Chondrocyte (in vitro differentiated cells): Measurements from ENCODE around the gene UBQLN2. TPM values are rescaled to one million over a fixed set of nuclear protein-coding genes. Genes with fewer than 3 reads are reported as not detected.
"Not testable (repeated sequence)": the region's sequence is repeated elsewhere in the genome, so short reads cannot be mapped to it uniquely, and the experiment has no call there.

ENCODE experiments used
- DNase-seq: peaks from one replicate; pipeline ENCODE4 v3.0.0; 2021; ENCODE audit warnings: mixed read lengths, low spot score
- H3K27ac Mint-ChIP-seq: one replicate; pipeline ENCODE4 v1.8.0; 2021; ENCODE audit warnings: mild to moderate bottlenecking, moderate library complexity, mixed read lengths; ENCODE audit not compliant: unreplicated experiment
- H3K27me3 Mint-ChIP-seq: 2 replicates; pipeline ENCODE4 v1.8.0; 2021; ENCODE audit warnings: low read depth, mixed read lengths
- H3K36me3 Mint-ChIP-seq: 2 replicates; pipeline ENCODE4 v1.8.0; 2021; ENCODE audit warnings: low read depth, mixed read lengths
- H3K4me1 Mint-ChIP-seq: 2 replicates; pipeline ENCODE4 v1.8.0; 2021; ENCODE audit warnings: low read depth, mild to moderate bottlenecking, mixed read lengths
- H3K4me3 Mint-ChIP-seq: one replicate; pipeline ENCODE4 v1.8.0; 2021; ENCODE audit warnings: mild to moderate bottlenecking, moderate library complexity, mixed read lengths; ENCODE audit not compliant: unreplicated experiment
- H3K9me3 Mint-ChIP-seq: 2 replicates; pipeline ENCODE4 v1.8.0; 2021; ENCODE audit warnings: low read depth, mixed read lengths
- CTCF ChIP-seq: fragments of 200-600 bp; sonication (generic); IDR thresholded peaks from 2 replicates; pipeline ENCODE4 v1.5.0; 2021; ENCODE audit warnings: antibody characterized with exemption, mild to moderate bottlenecking, moderate library complexity
- total RNA-seq: library from RNA; stranded (reverse); gene quantifications from 3 replicates; pipeline ENCODE4 v1.2.1, GENCODE V29; 2021

Gene UBQLN2
- total RNA-seq, 1 donor from 2014 or later: 35.9 TPM

GRCh38 chrX:56569378-56570057 lies 6.1 kb downstream of the UBQLN2 start:
- no peak overlapping the region for H3K27ac Mint-ChIP-seq
- peaks cover 34% of the 10 kb centered on the region for H3K4me1 Mint-ChIP-seq
- no peaks in the 10 kb centered on the region for H3K27me3 Mint-ChIP-seq
- no peak for TF ChIP-seq CTCF
- H3K4me3 Mint-ChIP-seq: no peak overlapping the region
- no peaks in the 10 kb centered on the region for H3K36me3 Mint-ChIP-seq
- DNase-seq: no peak
- peaks cover 4% of the 10 kb centered on the region for H3K9me3 Mint-ChIP-seq

GRCh38 chrX:56572975-56573374 lies 9.5 kb downstream of the UBQLN2 start:
- H3K9me3 Mint-ChIP-seq: peaks cover 18% of the 10 kb centered on the region
- H3K27me3 Mint-ChIP-seq: no peaks in the 10 kb centered on the region
- no peak for DNase-seq
- no peaks in the 10 kb centered on the region for H3K36me3 Mint-ChIP-seq
- H3K4me3 Mint-ChIP-seq: no peak overlapping the region
- no peak overlapping the region for H3K27ac Mint-ChIP-seq
- H3K4me1 Mint-ChIP-seq: peaks cover 10% of the 10 kb centered on the region
- TF ChIP-seq CTCF: no peak

- peaks cover 33% of the 10 kb centered on the region for H3K9me3 Mint-ChIP-seq
- H3K27ac Mint-ChIP-seq: no peak overlapping the region
- H3K4me1 Mint-ChIP-seq: peaks cover 6% of the 10 kb centered on the region
- H3K36me3 Mint-ChIP-seq: peaks cover 4% of the 10 kb centered on the region
- H3K4me3 Mint-ChIP-seq: no peak overlapping the region
- no peaks in the 10 kb centered on the region for H3K27me3 Mint-ChIP-seq
- no peak for DNase-seq
- no peak for TF ChIP-seq CTCF
These were observed 11.4 kb downstream of the UBQLN2 start for GRCh38 chrX:56574861-56575260.

GRCh38 chrX:56576721-56577120 lies 13.3 kb downstream of the UBQLN2 start:
- peaks cover 7% of the 10 kb centered on the region for H3K36me3 Mint-ChIP-seq
- no peak for DNase-seq
- TF ChIP-seq CTCF: no peak
- peaks cover 6% of the 10 kb centered on the region for H3K4me1 Mint-ChIP-seq
- H3K27ac Mint-ChIP-seq: no peak overlapping the region
- no peaks in the 10 kb centered on the region for H3K27me3 Mint-ChIP-seq
- H3K4me3 Mint-ChIP-seq: no peak overlapping the region
- peaks cover 42% of the 10 kb centered on the region for H3K9me3 Mint-ChIP-seq

- Mint-ChIP-seq H3K9me3 (peaks cover 14% of the 10 kb centered on the region), H3K4me3 (no peak overlapping the region), H3K27ac (no peak overlapping the region), H3K27me3 (no peaks in the 10 kb centered on the region), H3K4me1 (no peaks in the 10 kb centered on the region), H3K36me3 (peaks cover 2% of the 10 kb centered on the region)
- no peak for DNase-seq
- no peak for TF ChIP-seq CTCF
These were observed 25.2 kb downstream of the UBQLN2 start for GRCh38 chrX:56588397-56589188.

GRCh38 chrX:56591830-56592229 lies 28.4 kb downstream of the UBQLN2 start:
- not testable (repeated sequence) for H3K27me3 Mint-ChIP-seq, H3K4me3 Mint-ChIP-seq, H3K27ac Mint-ChIP-seq, H3K4me1 Mint-ChIP-seq, DNase-seq, H3K36me3 Mint-ChIP-seq
- peaks cover 25% of the 10 kb centered on the region for H3K9me3 Mint-ChIP-seq
